AML-193 (cell line): ENCODE data around the gene DSTN.

Source experiments
- DNase-seq, 2 experiments: peaks; one replicate each; lab custom pipeline; 2025; lab: John Stamatoyannopoulos, UW

Gene DSTN

GRCh38 chr20:17624070-17624469, 54.2 kb downstream of the DSTN start:
- DNase-seq: no peak

- no peak for DNase-seq
Measured at GRCh38 chr20:17624551-17625245, 54.8 kb downstream of the DSTN start.

GRCh38 chr20:17625246-17626051, 55.6 kb downstream of the DSTN start:
- no peak for DNase-seq

GRCh38 chr20:17626217-17627007, 56.5 kb downstream of the DSTN start:
- DNase-seq: no peak

GRCh38 chr20:17627101-17627955, 57.5 kb downstream of the DSTN start:
- no peak for DNase-seq

- DNase-seq: no peak
Measured at GRCh38 chr20:17628101-17628841, 58.4 kb downstream of the DSTN start.

GRCh38 chr20:17629025-17629424, 59.1 kb downstream of the DSTN start:
- DNase-seq: no peak

GRCh38 chr20:17629678-17630089, 59.8 kb downstream of the DSTN start:
- DNase-seq: no peak

GRCh38 chr20:17630151-17630805, 60.4 kb downstream of the DSTN start:
- no peak for DNase-seq

GRCh38 chr20:17630806-17631195, 60.9 kb downstream of the DSTN start:
- no peak for DNase-seq

- no peak for DNase-seq
Measured at GRCh38 chr20:17631576-17632319, 61.9 kb downstream of the DSTN start.

GRCh38 chr20:17633221-17633849, 63.5 kb downstream of the DSTN start:
- no peak for DNase-seq

- no peak for DNase-seq
Measured at GRCh38 chr20:17633850-17634500, 64.1 kb downstream of the DSTN start.

- no peak for DNase-seq
Measured at GRCh38 chr20:17634661-17635331, 64.9 kb downstream of the DSTN start.

GRCh38 chr20:17635332-17636244, 65.7 kb downstream of the DSTN start:
- no peak for DNase-seq

- no peak for DNase-seq
Measured at GRCh38 chr20:17636523-17637412, 66.9 kb downstream of the DSTN start.
